ENCODE results near the gene SLC24A3. TPM values are rescaled to one million over a fixed set of nuclear protein-coding genes. Genes with fewer than 3 reads are reported as not detected.
A peak's percentile ranks its signal among the peaks of the same experiment; 100 is the strongest.

Gene SLC24A3
- total and polyA plus RNA-seq, 4 donors, result 1.9 to 8.4 (median 5.8) TPM

- Histone ChIP-seq H3K4me3 (no peak overlapping the region), H3K27me3 (ENCODE audit: control insufficient read depth in 3 of 3, insufficient read depth in 3 of 3, low read length in 2 of 3) (no peaks in the 10 kb centered on the region), H3K4me1 (ENCODE audit: control insufficient read depth in 5 of 5, insufficient read depth in 5 of 5, low read length in 5 of 5) (peaks cover 0 to 14% (median 0%) of the 10 kb centered on the region in 5 donors), H3K36me3 (ENCODE audit: control insufficient read depth in 4 of 4, insufficient read depth in 4 of 4, low read length in 4 of 4) (no peaks in the 10 kb centered on the region), H3K9me3 (ENCODE audit: control insufficient read depth in 4 of 4, insufficient read depth in 3 of 4, low read length in 3 of 4) (no peaks in the 10 kb centered on the region), H3K27ac (ENCODE audit: low read depth in 1 of 2, low read length in 1 of 2) (no peak overlapping the region), H3K9ac (ENCODE audit: insufficient read depth in 1 of 2, low read length in 2 of 2) (no peak overlapping the region)
- 77 to 90% methylated on average over 10 of the region's 10 CpGs for WGBS, 2 donors
- no peak for DNase-seq
- TF ChIP-seq CTCF (IDR thresholded peaks at IDR 0.05; ENCODE audit: control extremely low read depth, extremely low read depth), result no peak
- no peak for ATAC-seq (ENCODE audit: insufficient read depth, low FRiP score)
These were observed 169.5 kb downstream of the SLC24A3 start for GRCh38 chr20:19381947-19382346.

GRCh38 chr20:19382386-19383340, 170.2 kb downstream of the SLC24A3 start:
- Histone ChIP-seq H3K36me3 (ENCODE audit: control insufficient read depth in 4 of 4, insufficient read depth in 4 of 4, low read length in 4 of 4) (no peaks in the 10 kb centered on the region), H3K9me3 (ENCODE audit: control insufficient read depth in 4 of 4, insufficient read depth in 3 of 4, low read length in 3 of 4) (no peaks in the 10 kb centered on the region), H3K9ac (ENCODE audit: insufficient read depth in 1 of 2, low read length in 2 of 2) (no peak overlapping the region), H3K27ac (ENCODE audit: low read depth in 1 of 2, low read length in 1 of 2) (no peak overlapping the region), H3K4me3 (no peak overlapping the region), H3K27me3 (ENCODE audit: control insufficient read depth in 3 of 3, insufficient read depth in 3 of 3, low read length in 2 of 3) (no peaks in the 10 kb centered on the region), H3K4me1 (ENCODE audit: control insufficient read depth in 5 of 5, insufficient read depth in 5 of 5, low read length in 5 of 5) (peaks cover 0 to 14% (median 0%) of the 10 kb centered on the region in 5 donors)
- ATAC-seq (ENCODE audit: insufficient read depth, low FRiP score), result no peak
- 68 to 72% methylated on average over 9 of the region's 9 CpGs for WGBS, 2 donors
- TF ChIP-seq CTCF (IDR thresholded peaks at IDR 0.05; ENCODE audit: control extremely low read depth, extremely low read depth), result no peak
- peak in 1 of 3 donors; percentile 41 for DNase-seq

- ATAC-seq (ENCODE audit: insufficient read depth, low FRiP score), result no peak
These were observed 172.5 kb downstream of the SLC24A3 start for GRCh38 chr20:19384940-19385339.

More at GRCh38 chr20:19384940-19385339, 172.5 kb downstream of the SLC24A3 start:
- peaks cover 0 to under 1% (median 0%) of the 10 kb centered on the region in 4 donors for H3K9me3 ChIP-seq (ENCODE audit: control insufficient read depth in 4 of 4, insufficient read depth in 3 of 4, low read length in 3 of 4)
- no peak overlapping the region for H3K27ac ChIP-seq (ENCODE audit: low read depth in 1 of 2, low read length in 1 of 2)
- H3K9ac ChIP-seq (ENCODE audit: insufficient read depth in 1 of 2, low read length in 2 of 2), result no peak overlapping the region
- no peak for DNase-seq
- H3K4me3 ChIP-seq, result no peak overlapping the region
- H3K27me3 ChIP-seq (ENCODE audit: control insufficient read depth in 3 of 3, insufficient read depth in 3 of 3, low read length in 2 of 3), result no peaks in the 10 kb centered on the region
- H3K4me1 ChIP-seq (ENCODE audit: control insufficient read depth in 5 of 5, insufficient read depth in 5 of 5, low read length in 5 of 5), result peaks cover 0 to 14% (median 0%) of the 10 kb centered on the region in 5 donors
- TF ChIP-seq CTCF (IDR thresholded peaks at IDR 0.05; ENCODE audit: control extremely low read depth, extremely low read depth), result no peak
- H3K36me3 ChIP-seq (ENCODE audit: control insufficient read depth in 4 of 4, insufficient read depth in 4 of 4, low read length in 4 of 4), result no peaks in the 10 kb centered on the region

Measured in lung (tissue), 12 donors.